ENCODE results near the gene ERN1. TPM values are rescaled to one million over a fixed set of nuclear protein-coding genes. Genes with fewer than 3 reads are reported as not detected.

ERN1 gene
- total and polyA plus RNA-seq, 10 donors, result 3.1 to 65.4 (median 44.1) TPM

DNA sequence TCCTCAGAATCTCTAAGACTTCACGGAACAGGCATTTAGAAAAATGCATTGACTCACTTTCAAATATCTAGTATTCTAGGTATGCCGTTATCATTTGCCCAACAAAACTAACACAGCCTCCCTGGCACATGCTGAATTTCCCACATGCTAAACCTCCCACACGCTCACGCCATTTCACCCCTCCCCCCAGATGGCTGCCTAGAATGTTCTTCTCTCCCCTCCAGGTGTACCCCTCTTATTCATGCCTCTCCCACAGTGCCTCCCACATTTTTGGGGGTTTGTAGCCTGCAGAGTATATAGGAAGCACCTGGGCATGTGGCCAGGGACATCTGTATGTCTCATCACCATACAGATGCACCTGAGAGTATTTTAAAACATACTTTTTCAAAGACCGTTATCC, 71.3 kb downstream of the ERN1 start:
- H3K36me3 ChIP-seq, result peaks cover 0 to 99% (median 49%) of the 10 kb centered on the region in 6 donors
- intact Hi-C loops (cut with DNase I; ENCODE audit: low total_unique reads), result no loop called here
- peaks cover 14 to 61% (median 37%) of the 10 kb centered on the region in 6 donors for H3K4me1 ChIP-seq

DNA sequence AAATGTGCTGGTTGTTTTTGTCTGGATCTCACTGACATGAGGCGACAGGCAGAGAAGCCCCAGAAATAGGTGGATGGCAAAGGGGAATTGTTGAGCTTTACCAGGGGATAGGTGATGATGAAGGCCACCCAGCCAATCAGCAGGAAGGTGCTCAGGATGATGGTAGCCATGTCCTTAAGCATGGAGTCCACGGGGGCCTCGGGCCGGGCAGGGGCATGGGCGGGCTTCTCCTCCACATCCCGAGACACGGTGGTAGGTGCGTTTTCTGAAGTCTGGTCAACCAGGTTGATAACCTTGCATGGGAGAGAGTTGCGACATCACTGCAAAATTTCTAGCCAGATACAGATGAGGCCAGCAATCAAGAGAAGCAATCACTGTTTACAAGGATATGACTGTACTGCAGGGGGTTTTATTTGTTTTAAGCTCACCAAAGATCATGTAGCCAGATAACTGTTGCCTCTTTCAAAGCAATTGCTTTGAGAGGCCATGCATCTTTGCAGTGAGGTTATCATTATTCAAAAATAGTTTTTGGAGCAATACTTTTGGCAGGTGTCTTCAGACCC, 72.2 kb downstream of the ERN1 start:
- TF ChIP-seq CTCF (IDR thresholded peaks at IDR 0.05 in 8 of 11, conservative IDR thresholded peaks at IDR 0.05 in 3 of 11), result no peak
- no peak for TF ChIP-seq POLR2A (IDR thresholded peaks at IDR 0.05)
- TF ChIP-seq POLR2AphosphoS5 (IDR thresholded peaks at IDR 0.05), result peak in 1 of 3 donors; percentile 27
- peaks cover 6 to 53% (median 29%) of the 10 kb centered on the region in 6 donors for H3K4me1 ChIP-seq
- no peaks in the 10 kb centered on the region for H3K9me3 ChIP-seq
- intact Hi-C loops (cut with DNase I; ENCODE audit: low total_unique reads), result no loop called here
- WGBS, 5 donors, result 90 to 99% (median 95%) methylated on average over 8 to 9 of the region's 9 CpGs
- peaks cover 0 to 99% (median 56%) of the 10 kb centered on the region in 6 donors for H3K36me3 ChIP-seq
- DNase-seq, result no peak
- no peak overlapping the region for H3K4me3 ChIP-seq
- no peak overlapping the region for H3K27ac ChIP-seq
- H3K27me3 ChIP-seq (replicated peaks in 1 of 7), result no peaks in the 10 kb centered on the region

More for the DNA sequence above, 71.3 kb downstream of the ERN1 start:
- Histone ChIP-seq H3K9me3 (no peaks in the 10 kb centered on the region), H3K27ac (no peak overlapping the region), H3K27me3 (replicated peaks in 1 of 7) (no peaks in the 10 kb centered on the region), H3K4me3 (no peak overlapping the region)
- no peak for DNase-seq
- 79 to 91% (median 83%) methylated on average over 5 of the region's 5 CpGs for WGBS, 5 donors
- TF ChIP-seq POLR2AphosphoS5 (IDR thresholded peaks at IDR 0.05) (no peak), CTCF (IDR thresholded peaks at IDR 0.05 in 8 of 11, conservative IDR thresholded peaks at IDR 0.05 in 3 of 11) (no peak), POLR2A (IDR thresholded peaks at IDR 0.05) (no peak)

DNA sequence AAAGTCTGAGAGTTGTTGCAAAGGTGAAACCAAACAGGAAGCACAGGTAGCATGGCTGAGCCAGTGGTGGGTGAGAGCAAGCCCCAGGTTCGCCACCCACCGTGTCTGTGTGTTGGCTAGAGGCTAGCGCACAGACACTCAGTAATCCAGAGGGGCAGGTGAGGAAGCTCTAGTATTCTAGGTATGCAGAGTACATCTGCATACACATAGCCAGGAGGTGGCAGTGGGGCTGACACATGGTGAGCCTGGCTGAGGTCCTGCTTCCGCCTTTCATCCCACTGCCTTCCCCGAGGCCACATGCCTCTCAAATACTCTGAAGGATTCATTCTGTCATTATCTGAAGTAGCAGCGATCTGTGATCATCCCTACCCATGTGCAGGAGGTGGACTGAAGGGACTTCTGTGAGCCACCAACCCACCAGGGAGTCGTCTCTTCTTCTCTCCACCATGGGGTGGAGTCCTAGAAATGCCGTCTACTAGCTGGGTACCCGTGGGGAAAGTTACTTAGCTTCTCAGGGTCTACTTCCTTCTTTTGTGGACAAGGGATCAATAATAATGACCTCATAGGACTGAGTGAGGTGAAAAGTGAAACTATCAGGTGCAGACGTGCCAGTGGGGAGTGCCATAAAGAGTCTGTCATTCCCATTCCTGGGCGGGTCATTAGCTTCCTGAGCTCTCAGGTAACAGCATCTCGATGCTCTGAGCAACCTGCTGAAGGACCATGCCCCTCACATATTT, 73.5 kb downstream of the ERN1 start:
- H3K27ac ChIP-seq, result peak overlapping the region in 5 of 8 donors; percentile 39 to 54 (median 49)
- H3K27me3 ChIP-seq (replicated peaks in 1 of 7), result no peaks in the 10 kb centered on the region
- peaks cover 0 to 100% (median 65%) of the 10 kb centered on the region in 6 donors for H3K36me3 ChIP-seq
- WGBS, 5 donors, result 66 to 82% (median 73%) methylated on average over 11 to 12 of the region's 12 CpGs
- DNase-seq, result no peak
- no peak overlapping the region for H3K4me3 ChIP-seq
- peaks cover 0 to 46% (median 18%) of the 10 kb centered on the region in 6 donors for H3K4me1 ChIP-seq
- TF ChIP-seq POLR2AphosphoS5 (IDR thresholded peaks at IDR 0.05), result peak in 1 of 3 donors; percentile 13
- TF ChIP-seq POLR2A (IDR thresholded peaks at IDR 0.05), result no peak
- TF ChIP-seq CTCF (IDR thresholded peaks at IDR 0.05 in 8 of 11, conservative IDR thresholded peaks at IDR 0.05 in 3 of 11), result no peak
- no peaks in the 10 kb centered on the region for H3K9me3 ChIP-seq
- intact Hi-C loops (cut with DNase I; ENCODE audit: low total_unique reads), result no loop called here
